Cardiac fibroblast (primary cell): ENCODE measurements around the gene TMIE.

Experiments
- DNase-seq, 2 donors: peaks; one replicate each; pipeline versions ENCODE4 v3.0.0 to v3.0.0-alpha.2; 2010; ENCODE audit warnings: low read depth in 2 of 2
- H3K4me3 ChIP-seq, 2 donors: replicated peaks in 1 of 2; 1 replicate in 1 of 2; 2 replicates in 1 of 2; pipeline ENCODE4 v1.5.1; 2011; ENCODE audit warnings: low read depth in 2 of 2, low read length in 2 of 2, mild to moderate bottlenecking in 2 of 2, moderate library complexity in 1 of 2
- CTCF ChIP-seq: IDR thresholded peaks from one replicate; pipeline ENCODE4 v1.5.1; 2011; ENCODE audit warnings: low read depth, mild to moderate bottlenecking, low read length, inconsistent platforms

TMIE gene

GRCh38 chr3:46725621-46726314, 24.6 kb downstream of the TMIE start:
- no peak for DNase-seq
- no peak for TF ChIP-seq CTCF
- H3K4me3 ChIP-seq, result no peak overlapping the region

GRCh38 chr3:46729038-46729437, 27.8 kb downstream of the TMIE start:
- DNase-seq, result no peak
- no peak overlapping the region for H3K4me3 ChIP-seq
- TF ChIP-seq CTCF, result no peak

- no peak for TF ChIP-seq CTCF
- no peak overlapping the region for H3K4me3 ChIP-seq
- no peak for DNase-seq
Observed at GRCh38 chr3:46730819-46731218, 29.6 kb downstream of the TMIE start.

- TF ChIP-seq CTCF, result no peak
- H3K4me3 ChIP-seq, result no peak overlapping the region
- DNase-seq, result no peak
Observed at GRCh38 chr3:46731795-46732194, 30.6 kb downstream of the TMIE start.

- peak; percentile 33 for TF ChIP-seq CTCF
- peak; percentile 17 to 34 for DNase-seq
- H3K4me3 ChIP-seq, result no peak overlapping the region
Observed at GRCh38 chr3:46733026-46733800, 32.0 kb downstream of the TMIE start.

GRCh38 chr3:46734773-46735172, 33.6 kb downstream of the TMIE start:
- DNase-seq, result no peak
- no peak overlapping the region for H3K4me3 ChIP-seq
- no peak for TF ChIP-seq CTCF
